IPS DF 4.7 (cell line): Measurements from ENCODE around the gene C10orf95.

ENCODE experiments used
- DNase-seq: peaks from one replicate; pipeline ENCODE4 v3.0.0-alpha.2; 2013; ENCODE audit warnings: low spot score; ENCODE audit errors: extremely low read depth

The C10orf95 gene

DNA sequence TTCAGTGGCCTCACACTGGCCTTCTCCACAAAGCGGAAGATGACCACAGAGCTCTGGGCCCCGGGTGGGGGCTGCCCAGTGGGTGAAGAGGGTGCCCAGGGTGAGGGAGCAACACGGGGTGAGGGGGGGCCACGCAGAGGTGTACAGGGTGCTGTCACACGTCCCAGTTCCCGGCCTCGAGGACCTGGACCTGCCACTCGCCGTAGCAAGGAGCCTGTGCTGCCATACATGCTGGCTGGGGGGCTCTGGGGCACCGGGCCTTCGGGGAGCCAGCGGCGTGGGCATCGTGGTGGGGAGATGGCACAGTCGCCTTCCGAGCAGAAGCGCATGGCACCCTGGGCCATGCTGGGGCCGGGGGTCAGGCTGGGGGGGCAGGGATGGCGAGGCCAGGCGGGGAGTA, 34.6 kb downstream of the C10orf95 start:
- DNase-seq: no peak

DNA sequence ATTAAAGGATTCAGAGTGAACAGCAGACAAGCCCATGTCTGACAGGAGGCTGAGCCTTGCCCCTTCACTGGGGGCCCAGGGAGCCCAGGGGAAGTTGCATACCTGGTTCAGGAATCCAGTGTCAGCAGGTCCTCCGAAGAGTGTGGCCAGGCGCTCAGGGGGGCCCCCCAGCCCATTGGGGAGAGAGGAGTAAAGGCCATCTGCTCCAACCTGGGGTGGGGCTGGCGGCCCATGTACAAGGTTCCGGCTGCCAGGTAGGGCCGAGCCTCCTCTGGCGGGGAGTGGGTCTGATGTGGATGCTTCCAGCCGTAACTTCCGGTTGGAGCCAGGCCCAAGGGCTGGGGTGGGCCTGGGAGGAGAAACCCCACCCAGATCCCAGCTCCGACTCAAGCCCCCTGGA, 35.1 kb downstream of the C10orf95 start:
- no peak for DNase-seq

DNA sequence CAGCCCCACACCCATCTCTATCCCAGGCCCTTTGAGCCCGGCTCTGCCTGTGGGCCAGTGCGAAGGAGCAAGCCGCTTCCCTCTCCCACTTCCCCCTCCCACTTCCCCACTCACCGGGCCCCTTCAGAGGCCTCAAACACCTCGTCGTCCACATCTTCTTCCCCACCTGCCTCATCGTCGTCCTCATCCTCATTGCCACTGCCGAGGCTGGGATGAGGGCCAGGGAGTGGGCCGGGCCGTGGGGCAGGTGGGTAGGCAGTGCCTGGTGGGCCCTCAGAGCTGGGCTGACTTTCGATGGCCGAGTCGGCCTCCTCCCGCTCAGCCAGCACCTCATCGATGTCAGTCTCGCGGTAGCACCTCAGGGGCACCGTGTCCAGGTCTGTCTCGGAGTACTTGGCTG, 36.6 kb downstream of the C10orf95 start:
- DNase-seq: no peak

DNA sequence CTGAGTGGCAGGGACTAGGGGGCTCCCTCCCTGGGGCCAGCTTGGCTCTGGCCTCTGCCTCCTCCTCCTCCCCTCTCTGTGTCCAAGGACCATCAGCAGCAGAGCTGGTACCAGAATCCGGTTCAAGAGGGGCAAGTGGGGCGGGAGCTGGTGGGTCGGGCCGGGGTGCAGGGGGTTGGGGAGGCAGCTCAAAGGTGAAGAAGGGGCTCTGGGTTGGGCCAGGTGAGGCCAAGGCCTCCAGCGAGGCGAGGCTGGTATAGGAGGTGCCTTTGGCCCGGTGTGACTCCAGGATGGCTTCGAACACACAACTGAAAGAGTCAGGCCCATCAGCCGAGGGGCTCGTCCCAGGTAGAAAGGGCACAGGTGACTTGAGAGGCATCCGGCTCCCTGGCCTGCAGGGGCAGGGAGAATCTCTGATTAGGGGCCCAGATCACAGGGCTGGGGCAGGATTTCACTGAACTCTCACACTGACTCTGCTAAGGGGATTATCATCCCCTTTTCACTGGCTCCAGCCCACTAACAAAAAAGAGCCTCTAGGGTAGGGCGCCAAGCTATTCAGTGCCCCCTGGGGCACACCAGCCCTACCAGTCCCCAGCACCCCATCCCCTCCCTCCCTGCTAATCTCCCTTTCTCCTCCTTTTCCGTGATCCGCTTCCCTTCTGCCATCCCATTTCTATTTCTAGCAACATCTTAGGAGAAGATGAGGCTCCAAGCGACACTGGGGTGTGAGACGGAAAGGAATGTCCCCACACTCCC, 37.4 kb downstream of the C10orf95 start:
- DNase-seq: no peak

DNA sequence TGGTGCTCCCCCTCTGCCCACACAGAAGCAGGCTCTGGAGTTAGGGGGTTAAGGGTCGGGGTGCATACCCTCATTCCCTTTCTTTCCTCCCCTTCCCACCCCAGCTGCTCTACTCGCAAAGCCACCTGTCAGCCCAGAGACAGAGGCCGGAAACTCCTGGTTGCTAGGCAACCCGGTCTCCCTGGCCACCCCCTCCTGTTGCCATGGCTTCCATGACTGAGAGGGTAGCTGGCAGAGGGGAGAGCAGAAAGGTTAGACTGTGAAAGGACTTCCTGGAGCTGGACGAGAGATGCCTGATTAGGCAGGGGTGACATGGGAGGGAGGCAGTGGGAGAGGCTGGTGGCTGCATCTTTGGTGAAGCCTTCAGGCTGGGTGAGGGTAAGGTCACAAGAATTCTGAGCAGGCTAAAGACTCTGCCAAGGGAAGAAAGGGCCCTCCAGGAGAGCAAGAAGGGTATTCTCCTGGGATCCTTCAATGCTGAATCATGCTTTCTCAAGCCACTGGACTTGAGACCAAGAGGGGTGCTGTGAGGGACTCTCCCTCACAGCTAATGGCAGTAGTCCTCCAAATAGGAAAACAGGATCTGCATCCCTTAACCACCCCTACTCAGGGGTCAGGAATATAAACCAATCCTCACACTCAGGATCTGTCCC, 38.2 kb downstream of the C10orf95 start:
- DNase-seq: no peak

DNA sequence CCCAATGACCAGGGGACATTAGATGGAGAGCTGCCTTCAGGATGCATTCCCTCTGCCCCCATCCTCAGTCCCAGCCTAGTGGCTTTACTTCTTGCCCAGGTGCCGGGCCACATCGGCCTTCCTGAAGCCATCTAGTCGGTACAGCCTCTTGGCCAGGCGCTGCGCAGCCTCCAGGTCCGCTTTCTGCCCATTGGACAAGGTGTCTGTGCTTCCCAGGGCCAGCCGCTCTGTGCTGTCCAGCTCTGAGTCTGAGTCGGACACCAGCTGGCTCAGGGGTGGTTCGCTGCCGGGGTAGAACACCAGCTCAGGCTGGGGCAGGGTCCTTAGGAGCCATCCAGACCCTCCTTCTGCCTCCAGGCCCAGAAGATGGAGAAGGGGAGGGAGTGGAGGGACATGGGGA, 39.0 kb downstream of the C10orf95 start:
- DNase-seq: no peak

DNA sequence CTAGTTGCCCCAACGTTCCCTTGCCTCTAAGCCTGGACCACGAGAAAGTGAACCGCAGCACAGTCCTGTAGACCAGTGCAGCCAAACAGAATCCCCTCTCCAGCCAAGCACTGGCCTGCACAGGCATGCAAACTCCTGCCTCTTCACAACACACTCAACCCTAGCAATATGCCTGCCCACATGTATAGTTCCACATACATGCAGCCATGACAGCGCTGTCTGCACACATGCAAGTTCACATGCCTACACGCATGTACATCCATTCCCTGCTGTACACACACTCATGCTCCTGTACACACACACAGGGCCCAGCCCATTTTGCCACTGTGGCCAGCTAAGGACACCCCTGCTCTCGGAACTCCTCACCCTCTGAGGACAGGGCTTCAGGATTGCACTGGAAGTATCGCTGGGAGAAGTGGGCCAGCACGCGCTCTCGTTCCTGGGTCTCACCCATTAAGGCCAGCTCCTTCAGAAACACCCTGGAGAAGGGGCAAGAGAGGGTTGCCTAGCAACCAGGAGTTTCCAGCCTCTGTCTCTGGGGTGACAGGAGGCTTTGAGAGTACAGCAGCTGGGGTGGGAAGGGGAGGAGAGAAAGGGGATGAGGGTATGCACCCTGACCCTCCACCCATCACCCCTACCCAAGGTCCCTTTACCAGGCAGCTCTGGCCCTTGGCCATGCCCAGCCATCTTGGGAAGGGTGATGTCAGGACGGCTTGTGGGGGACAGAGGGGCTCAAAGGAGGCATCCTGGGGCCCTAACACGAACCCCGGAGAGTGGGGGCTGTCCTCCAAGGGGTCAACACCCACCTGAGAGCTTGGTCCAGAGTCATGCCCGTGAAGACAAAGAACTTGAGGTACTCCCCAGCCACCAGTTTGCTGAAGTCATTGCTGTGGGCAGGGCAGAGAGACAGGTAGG, 39.7 kb downstream of the C10orf95 start:
- DNase-seq: no peak

DNA sequence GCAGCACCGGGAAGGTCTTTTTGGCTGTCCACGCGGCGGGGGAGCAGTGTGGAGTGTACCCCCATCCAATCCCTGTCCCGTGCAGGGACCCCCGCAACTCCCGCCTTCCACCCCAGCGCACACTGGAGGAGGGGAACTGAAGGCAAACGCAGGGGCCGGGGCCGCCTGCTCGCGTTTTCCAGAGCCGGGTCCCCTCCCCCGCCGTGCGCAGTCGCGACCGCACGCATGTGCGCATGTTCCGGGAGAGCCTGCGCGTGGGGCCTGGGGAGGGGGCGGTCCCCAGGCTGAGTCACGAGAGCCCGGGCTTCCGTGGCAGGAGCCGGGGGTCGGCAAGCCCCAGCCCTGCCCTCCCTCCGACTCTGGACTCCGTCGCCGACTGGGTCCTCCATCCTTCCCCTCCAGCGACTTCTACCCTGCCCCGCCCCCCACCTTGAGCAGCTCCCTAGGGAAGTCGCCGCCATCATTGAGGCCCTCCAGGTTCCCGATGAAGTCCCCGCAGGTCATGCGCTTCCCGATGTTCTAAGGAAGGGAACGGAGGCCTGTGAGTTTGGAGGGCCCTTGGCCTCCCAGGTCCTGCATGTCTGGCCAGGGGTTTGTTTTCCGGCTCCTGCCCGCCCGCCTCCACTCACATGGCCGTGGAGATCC, 40.8 kb downstream of the C10orf95 start:
- DNase-seq: no peak

DNA sequence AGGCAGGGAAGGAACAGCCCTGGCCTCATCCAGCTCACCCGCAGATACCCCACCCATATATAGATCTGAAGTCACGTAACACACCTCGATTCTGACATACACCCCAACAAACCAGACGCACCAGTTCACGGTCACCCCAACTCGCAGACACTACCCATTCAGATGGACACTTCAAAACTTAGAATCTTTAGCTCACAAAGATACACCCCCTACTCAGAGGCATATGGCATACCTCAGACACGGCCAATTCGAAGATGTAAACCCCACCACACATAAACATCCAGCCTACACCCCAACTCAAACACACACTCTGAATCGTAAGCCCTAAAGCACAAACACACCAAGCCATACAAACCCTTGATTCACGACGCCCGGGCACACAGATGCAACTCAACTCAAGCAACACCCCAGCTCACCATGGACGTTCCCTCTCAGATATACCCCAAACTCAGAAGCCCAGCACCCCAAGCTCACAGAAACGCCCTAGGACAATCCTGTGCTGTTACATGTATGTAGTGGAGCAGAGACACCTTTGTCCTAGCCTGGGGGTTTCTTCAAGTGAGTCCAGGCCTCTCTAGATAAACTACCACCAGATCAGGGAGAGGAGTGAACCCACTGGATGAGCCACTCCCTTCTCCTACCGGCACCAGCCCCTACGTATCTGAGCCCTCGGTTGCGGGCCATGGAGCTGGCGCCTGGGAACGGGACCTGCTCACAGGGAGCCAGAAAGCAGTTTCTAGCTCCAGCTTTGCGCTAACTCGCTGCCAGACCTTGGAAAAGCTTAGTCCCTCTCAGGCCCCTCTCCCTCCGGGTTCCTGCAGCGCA, 41.5 kb downstream of the C10orf95 start:
- no peak for DNase-seq

DNA sequence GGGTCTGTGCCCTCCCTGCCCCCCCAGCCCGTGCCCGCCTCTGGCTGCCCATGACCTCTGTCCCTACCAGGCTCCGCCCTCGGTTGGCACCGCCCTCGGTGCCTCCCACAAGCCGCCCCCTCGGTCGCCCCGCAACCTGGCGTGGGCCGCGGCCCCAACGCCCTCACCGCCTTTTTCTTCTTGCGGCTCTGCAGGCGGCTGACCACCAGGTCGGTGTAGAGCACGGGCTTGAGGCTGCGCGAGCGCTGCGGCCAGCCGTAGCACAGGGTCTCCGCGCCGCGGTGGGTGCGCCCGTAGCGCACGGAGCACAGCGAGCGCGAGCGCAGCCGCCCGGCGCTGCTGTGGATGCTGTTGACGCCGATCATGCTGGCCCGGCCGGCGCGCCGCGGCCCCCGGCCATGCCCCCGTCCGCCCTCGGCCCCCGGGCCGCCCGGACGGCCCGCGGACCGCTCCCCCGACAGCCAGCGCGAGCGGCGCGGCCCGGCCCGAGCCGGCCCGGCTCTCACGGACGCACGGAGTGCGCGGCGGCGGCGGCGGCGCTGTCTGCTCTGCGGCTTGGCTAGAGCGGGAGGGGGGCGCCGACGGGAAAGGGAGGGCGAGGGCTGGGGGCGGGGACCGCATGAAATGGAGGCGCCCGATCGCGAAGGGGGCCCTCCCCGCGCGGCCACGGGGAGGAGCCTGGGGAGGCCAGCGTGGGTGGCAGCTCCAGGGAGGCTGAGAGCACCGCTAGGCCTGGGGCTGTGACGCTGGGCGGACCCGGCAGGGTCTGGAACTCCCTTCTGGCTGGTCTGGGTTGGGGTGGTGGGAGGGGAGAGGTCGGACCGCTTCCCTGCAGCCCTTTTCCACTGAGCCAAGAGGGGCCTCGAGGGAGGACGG, 42.4 kb downstream of the C10orf95 start:
- DNase-seq: no peak

DNA sequence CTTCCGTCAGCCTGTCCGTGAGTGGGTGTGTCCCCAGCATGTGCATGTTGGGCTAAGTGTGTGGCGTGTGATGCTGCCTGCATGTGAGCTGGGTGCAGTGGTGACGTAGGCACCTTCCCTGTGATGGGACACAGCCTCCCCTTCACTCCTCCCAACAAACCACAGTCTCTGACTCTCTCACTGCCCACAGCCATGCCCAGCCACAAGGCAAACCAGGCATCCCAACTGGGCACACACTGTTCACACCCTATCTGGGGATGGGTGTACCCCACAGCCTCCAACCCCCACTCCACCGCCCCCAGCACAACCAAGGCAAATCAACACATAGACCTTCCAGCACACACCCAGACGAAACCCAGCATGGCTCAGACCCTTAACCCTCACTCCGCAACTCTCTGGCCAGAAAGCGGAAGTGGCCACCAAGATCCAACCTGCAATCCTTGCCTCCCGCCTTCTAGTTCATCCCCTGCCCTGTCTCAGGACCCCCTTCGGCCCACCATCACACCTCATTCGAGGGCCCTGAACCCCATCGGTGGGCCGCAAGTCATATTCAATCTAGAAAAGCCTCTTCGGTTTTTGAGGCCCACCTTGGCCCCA, 43.1 kb downstream of the C10orf95 start:
- no peak for DNase-seq

DNA sequence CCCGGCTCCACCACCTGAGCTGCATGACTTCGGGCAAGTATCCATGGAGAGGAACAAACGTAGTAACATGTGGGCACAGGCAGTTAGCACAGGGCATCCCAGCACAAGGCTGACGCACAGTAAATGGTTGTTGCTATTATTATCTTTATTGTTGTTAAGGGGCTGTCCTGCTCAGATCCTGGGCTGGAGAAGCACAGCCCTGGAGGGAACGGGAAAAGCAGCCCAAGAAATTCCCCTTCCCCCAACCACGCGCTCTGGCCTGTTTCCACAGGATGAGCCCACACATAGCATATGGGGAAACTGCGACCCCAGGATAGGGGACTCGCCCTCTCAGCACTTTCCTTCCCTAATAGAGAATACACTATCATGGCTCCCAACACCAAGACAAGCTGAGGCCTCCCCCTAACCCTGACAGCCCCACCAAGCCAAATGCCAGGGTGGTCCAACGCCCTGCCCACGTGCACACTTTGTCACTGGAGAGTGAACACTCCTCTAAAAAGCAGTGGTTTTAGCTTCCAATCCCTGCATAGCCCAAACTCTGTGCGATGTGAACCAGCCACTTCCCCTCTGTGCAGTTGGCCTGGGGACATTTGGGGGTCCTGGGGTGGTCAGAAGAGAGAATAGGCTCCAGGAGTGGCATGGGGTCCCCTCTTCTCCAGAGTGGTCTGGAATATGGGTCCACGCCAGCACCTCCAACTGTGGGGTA, 43.8 kb downstream of the C10orf95 start:
- no peak for DNase-seq

DNA sequence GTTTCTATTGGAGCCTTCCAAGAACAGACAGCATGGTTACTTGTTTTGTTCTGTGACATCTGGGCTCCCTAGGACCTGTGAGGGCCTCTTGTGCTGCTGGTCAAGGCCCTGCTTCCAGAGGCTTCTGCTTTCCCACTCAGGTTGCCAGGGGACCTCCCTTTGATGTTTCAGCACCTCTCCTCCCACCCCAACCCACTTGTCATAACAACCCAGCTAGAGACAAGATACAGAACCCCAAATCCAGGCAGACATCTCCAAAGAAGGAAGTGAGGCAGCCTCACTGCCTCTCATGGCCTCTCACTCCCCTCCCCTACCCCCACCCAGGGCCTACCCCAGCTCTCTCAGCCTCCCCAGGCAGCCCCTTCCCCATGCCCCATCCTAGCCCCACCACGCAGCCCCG, 44.5 kb downstream of the C10orf95 start:
- DNase-seq: no peak

DNA sequence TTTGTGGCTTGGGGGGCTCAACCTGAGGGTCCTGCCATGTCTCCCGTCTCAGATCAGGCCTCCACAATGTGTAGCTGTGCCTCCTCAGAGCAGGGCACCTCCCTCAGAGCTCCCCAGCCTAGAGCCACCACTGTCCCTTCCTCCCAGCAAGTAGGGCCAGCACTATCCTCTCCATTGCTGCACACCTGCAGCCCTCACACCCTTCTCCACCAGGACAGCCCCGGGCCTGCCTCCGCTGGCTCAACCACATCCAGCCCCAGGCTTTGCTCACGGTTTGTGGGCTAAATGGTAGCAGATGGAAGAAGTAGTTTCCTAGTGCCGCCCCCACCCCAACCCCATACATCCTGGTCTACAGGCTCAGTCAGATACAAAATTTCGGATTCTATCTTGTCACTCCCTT, 45.7 kb downstream of the C10orf95 start:
- no peak for DNase-seq

DNA sequence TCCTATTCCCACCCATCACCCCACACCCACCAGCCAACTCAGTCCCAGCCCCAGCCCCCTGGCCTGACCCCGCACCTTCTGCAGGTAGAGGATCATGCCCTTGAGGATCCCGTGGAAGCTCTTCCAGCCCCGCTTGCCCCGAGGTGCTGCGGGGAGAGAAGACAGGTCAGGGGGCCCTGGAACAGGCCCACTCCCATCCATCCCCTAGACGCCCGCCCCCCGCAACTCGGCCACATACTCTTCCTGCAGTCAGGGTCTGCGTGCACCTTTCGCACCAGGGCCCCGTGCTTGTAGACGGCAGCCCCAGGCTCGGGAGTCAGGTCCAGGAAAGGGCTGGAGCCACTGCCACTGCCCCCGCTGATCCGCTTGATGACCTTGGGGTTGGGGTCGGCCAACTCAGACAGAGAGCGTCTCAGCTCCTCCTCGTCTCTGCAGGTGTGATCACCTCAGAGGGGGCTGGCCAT, 46.2 kb downstream of the C10orf95 start:
- no peak for DNase-seq

DNA sequence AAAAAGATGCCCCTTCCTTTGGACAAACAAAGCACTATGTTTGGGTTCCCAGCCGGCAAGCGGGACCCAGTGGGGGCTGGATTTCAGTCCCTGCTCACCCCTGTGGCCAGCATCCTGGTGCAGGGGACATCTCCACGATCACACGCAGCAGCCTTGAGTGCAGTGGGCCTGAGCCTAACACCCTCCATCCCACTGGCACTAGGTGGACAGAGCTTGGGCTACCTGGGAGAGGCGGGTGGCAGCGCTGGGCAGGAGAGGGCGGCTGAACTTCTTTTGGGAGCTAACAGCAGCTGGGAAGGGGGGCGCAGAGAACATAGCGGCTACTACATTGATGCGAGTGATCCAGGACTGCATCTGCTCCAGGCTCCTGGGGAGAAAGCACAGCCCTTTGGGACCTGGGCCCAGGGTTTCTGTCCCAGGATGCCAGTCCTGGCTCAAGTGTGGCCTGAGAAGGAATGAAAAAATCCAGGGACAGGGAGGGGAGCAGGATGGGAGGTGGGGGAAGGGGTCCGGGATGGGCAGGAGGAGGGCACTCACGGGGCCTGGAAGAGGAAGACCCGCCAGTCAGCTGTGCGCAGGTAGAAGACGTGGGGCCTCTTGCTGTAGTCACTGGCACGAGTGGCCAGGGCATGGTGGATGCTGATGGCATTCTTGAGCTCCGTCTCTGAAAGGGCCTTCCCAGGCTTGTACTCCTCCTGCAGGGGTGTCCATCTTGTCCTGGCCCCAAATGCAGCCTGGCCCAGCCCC, 46.8 kb downstream of the C10orf95 start:
- DNase-seq: no peak

DNA sequence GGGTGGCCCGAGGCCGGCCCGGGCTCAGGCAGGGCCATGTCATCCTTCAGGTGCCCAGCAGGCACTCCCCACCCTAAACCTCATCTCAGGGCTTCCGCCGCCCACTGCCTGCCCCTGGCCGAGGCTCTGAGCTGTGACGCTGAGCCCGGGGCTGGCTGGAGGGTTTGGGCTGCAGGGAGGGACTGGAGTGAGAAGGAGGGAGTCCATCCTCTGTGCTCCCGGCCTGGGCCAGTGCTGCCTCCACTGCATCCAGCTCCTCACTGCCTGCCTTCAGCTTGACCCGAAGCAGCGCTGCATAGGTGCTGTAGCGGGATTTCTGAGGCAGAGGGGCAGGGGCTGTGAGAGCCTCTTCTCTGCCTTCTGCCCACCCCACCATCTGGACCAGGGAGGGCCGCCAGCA, 48.2 kb downstream of the C10orf95 start:
- DNase-seq: no peak

DNA sequence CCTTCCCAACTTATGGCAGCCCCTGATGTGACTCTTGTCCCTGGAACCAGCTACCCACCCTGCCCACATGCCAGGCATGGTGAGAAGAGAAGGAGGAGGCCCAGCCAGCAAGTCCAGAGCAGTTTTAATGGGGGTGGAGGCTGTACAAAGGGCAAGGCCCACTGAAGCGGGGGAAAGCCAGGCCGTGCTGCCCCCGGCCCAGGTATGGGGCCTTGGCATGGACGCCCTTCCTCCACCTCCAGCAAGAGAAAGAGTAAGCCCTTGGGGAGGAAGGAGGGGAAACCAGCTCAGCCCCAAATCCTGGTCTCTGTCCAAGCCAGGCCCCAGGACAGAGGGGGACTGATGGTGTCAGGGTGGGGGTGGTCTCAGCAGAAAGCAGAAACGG, 48.8 kb downstream of the C10orf95 start:
- DNase-seq: no peak
